Mesodermal cell (in vitro differentiated cells): Measurements from ENCODE around the gene TNRC6B.

Experiments
- H3K27ac ChIP-seq: 2 replicates; pipeline ENCODE4 v1.7.0; 2013; ENCODE audit warnings: mild to moderate bottlenecking, low read depth, low read length, moderate library complexity; ENCODE audit not compliant: severe bottlenecking
- H3K36me3 ChIP-seq: 2 replicates; pipeline ENCODE4 v1.7.1; 2013; ENCODE audit warnings: mild to moderate bottlenecking, low read length, moderate library complexity; ENCODE audit not compliant: control insufficient read depth, insufficient read depth
- H3K4me1 ChIP-seq: one replicate; pipeline ENCODE4 v1.7.1; 2013; ENCODE audit warnings: mild to moderate bottlenecking, low read length; ENCODE audit not compliant: insufficient read depth, control insufficient read depth, poor library complexity, severe bottlenecking
- H3K4me3 ChIP-seq: 2 replicates; pipeline ENCODE4 v1.7.0; 2013; ENCODE audit warnings: low read length, control low read depth, mild to moderate bottlenecking; ENCODE audit not compliant: insufficient read depth, poor library complexity, severe bottlenecking; ENCODE audit errors: extremely low read depth
- H3K9me3 ChIP-seq: 2 replicates; pipeline ENCODE4 v1.7.1; 2013; ENCODE audit warnings: mild to moderate bottlenecking, low read length, moderate library complexity; ENCODE audit not compliant: control insufficient read depth
- WGBS, 2 experiments: methylation state at CpG; one replicate each; pipeline ENCODE4 v1.1.5; 2013; ENCODE audit warnings: missing lambda C conversion rate in 2 of 2; ENCODE audit not compliant: insufficient coverage in 2 of 2; 5-methylcytosine and 5-hydroxymethylcytosine counted together

Gene TNRC6B

DNA sequence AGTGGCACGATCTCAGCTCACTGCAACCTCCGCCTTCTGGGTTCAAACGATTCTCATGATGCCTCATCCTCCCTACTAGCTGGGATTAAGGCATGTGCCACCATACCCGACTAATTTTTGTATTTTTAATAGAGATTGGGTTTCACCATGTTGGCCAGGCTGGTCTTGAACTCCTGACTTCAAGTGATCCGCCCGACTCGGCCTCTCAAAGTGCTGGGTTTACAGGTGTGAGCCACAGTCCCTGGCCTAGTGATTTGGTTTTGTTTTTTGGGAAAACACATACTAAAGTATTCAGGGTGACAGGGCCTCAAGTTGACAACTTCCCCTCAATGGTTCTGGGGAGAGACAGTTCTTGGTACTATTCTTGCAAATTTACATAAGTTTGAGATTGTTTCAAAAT lies 22.1 kb downstream of the TNRC6B start:
- Histone ChIP-seq H3K4me1 (peaks cover 28% of the 10 kb centered on the region), H3K27ac (no peak overlapping the region), H3K4me3 (no peak overlapping the region), H3K36me3 (peaks cover 18% of the 10 kb centered on the region), H3K9me3 (no peaks in the 10 kb centered on the region)
- 88 to 92% methylated on average over 3 to 7 of the region's 7 CpGs for WGBS, 2 experiments

DNA sequence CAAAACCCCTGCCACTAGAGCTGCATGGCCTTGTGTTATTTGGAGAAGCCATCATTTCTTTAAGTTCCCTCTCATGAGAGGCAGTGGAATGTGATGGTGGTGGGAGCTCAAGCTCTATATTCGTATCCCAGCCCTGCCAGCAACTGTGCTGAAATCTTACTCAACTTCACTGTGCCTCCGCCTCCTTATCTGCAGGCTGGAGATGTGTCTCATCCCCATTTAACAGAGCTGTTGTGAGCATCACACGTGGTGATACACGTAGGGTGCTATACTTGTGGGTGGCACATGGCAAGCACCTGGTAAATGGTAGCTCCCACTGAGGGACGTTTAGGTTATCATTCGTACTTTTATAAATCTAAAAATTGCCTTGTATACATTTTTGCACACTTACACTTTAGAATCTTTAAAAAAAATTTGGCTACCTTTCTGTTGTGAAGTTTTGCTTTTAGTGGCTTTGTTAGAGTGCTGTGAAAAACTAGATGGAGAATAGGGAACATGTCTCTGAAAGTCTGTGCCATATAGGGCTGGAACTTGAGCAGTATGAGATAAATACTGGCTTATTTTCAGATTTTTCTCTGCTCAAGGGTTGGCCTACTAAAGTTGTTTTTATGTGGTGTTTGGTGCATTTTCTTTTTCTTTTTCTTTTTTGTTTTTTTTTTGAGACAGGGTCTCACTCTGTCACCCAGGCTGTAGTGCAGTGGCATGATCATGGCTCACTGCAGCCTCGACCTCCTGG lies 23.2 kb downstream of the TNRC6B start:
- WGBS, 2 experiments, result 88 to 94% methylated on average over 4 to 5 of the region's 7 CpGs
- Histone ChIP-seq H3K4me3 (no peak overlapping the region), H3K27ac (no peak overlapping the region)

DNA sequence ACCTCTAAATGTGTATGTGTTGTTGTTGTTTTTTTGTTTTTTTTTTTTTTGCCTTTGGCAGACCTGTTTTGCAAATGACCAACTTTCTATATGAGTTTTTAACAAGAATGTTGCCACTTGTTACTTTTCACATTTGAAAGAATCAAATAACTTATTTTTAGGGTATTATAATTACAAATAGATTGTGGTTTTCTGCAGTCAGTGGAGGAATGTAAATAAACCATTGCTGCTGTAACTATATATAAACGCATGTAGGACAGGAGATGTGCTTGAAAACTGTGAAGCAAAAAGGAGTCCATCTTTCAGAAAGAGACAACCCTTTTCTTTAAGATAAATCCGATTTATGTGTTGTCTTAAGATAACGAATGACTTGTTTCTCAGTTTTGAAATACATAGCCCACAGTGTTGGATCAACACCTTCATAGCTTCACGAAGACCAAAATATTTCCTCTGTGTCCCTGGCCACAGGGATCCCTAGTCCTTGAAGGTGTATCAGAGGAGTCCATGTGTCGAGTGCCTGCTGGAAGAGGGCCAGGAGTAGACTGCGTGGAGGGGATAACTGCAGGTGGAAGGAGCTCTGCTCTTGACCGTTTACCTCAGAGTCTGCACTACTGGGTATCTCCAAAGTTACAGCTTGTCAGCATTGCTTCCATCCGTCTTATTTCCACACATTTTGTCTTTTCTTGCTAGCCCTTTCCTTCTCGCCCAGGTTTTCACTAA lies 24.7 kb downstream of the TNRC6B start:
- Histone ChIP-seq H3K4me3 (no peak overlapping the region), H3K27ac (no peak overlapping the region), H3K4me1 (peaks cover 14% of the 10 kb centered on the region), H3K36me3 (peaks cover 21% of the 10 kb centered on the region), H3K9me3 (no peaks in the 10 kb centered on the region)
- 97 to 98% methylated on average over 5 to 6 of the region's 9 CpGs for WGBS, 2 experiments

More for the DNA sequence above, 23.2 kb downstream of the TNRC6B start:
- peaks cover 28% of the 10 kb centered on the region for H3K4me1 ChIP-seq
- H3K36me3 ChIP-seq, result peaks cover 18% of the 10 kb centered on the region
- H3K9me3 ChIP-seq, result no peaks in the 10 kb centered on the region

DNA sequence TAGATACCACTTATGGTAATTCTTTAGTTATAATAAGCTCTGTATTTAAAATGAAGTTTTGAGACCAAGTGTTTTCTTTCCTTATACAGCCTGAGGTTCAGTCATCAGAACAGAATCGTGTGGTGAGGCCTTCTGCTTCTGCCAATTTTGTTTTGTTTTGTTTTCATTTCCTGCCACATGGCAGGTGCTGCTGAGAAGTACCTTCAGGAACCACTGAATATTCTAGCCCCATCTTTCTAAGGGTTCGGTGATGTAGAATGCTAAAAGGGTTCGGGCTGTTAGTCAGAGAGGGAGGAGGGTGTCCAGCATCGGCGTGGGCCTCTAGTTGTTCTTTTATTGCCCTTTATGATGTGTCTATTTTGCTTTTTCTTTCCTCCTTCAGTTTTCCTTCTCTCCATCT lies 25.8 kb downstream of the TNRC6B start:
- peaks cover 21% of the 10 kb centered on the region for H3K36me3 ChIP-seq
- 67 to 100% methylated on average over 1 of the region's 5 CpGs for WGBS, 2 experiments
- no peak overlapping the region for H3K4me3 ChIP-seq
- H3K4me1 ChIP-seq, result peaks cover 19% of the 10 kb centered on the region
- H3K9me3 ChIP-seq, result no peaks in the 10 kb centered on the region
- H3K27ac ChIP-seq, result no peak overlapping the region

DNA sequence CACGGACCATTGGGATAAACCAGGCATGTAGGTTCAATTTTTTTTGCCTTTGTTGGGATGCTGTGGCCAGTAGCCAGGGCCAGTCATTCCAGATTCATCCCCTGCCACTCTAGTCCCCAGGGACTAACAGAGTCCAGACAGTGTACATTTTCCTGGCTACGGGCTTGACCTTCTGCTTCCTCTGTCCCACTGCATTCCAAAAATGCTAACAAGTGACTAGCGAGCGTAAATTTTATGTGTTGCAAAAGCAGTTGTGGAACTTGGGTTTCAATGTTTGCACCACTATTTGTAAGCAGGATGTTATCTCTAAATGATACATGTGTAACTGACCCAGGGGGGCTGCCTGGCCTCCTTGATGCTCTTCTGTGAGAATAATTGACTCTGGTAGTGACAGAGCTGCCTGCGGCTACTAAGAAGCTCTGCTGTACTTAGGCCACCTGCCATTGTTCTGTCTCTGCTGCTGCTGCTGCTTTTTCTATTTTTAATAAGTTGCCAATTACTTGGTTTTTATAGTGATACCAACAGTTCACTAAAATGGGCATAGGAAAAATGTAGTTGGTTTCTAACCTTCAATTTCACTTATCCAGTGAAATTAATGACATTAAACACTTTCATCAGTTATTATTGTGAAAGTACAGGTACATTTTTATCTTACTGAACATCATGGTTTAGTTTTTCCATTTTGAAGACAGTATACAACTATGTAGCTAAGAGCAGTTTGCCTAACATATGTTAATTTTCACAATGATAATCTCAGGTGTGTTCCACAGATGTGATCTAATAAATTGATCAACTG lies 26.8 kb downstream of the TNRC6B start:
- Histone ChIP-seq H3K27ac (no peak overlapping the region), H3K4me1 (peaks cover 23% of the 10 kb centered on the region), H3K36me3 (peaks cover 14% of the 10 kb centered on the region), H3K9me3 (no peaks in the 10 kb centered on the region), H3K4me3 (no peak overlapping the region)
- 82 to 96% methylated on average over 4 to 5 of the region's 5 CpGs for whole genome bisulfite sequencing, 2 experiments

DNA sequence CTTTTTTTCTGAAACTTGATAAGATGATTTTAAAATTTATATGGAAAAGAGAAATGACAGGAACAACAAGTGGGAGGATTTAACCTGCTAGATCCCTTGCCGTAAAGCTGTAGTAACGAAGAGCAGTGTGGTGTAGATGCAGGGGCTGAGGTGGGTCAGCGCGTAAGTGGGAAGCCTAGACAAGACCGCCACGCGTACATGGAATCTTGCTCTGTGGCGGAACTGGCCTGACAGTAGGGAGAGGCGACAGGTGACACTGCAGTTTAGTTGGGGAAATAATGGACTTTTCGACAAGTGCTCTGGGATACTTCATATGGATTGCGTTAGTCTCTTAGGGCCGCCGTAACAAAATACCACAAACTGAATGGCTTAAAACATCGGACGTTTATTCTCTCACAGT lies 28.8 kb downstream of the TNRC6B start:
- H3K9me3 ChIP-seq, result no peaks in the 10 kb centered on the region
- H3K27ac ChIP-seq, result no peak overlapping the region
- no peak overlapping the region for H3K4me3 ChIP-seq
- 96 to 97% methylated on average over 14 to 15 of the region's 15 CpGs for WGBS, 2 experiments
- peaks cover 9% of the 10 kb centered on the region for H3K36me3 ChIP-seq
- H3K4me1 ChIP-seq, result peaks cover 25% of the 10 kb centered on the region

DNA sequence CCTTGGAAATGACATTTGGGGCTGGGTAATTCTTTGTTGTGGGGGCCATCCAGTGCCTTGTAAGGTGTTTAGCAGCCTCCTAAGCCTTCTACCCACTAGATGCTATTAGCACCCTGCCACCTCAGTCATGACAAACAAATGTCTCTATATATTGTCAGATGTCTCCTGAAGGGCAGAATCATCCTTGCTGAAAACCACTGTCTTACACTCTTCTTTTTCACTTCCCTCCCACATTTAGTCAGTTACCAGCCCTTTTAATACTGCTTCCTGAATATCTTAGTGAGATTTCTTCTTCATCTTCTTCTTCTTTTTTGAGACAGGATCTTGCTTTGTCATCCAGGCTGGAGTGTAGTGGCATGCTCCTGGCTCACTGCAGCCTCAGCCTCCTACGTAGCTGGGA lies 33.1 kb downstream of the TNRC6B start:
- WGBS, 2 experiments, result 50 to 100% methylated on average over 1 of the region's 1 CpG
- Histone ChIP-seq H3K36me3 (peaks cover 18% of the 10 kb centered on the region), H3K4me3 (no peak overlapping the region), H3K4me1 (peaks cover 11% of the 10 kb centered on the region), H3K27ac (no peak overlapping the region), H3K9me3 (no peaks in the 10 kb centered on the region)

DNA sequence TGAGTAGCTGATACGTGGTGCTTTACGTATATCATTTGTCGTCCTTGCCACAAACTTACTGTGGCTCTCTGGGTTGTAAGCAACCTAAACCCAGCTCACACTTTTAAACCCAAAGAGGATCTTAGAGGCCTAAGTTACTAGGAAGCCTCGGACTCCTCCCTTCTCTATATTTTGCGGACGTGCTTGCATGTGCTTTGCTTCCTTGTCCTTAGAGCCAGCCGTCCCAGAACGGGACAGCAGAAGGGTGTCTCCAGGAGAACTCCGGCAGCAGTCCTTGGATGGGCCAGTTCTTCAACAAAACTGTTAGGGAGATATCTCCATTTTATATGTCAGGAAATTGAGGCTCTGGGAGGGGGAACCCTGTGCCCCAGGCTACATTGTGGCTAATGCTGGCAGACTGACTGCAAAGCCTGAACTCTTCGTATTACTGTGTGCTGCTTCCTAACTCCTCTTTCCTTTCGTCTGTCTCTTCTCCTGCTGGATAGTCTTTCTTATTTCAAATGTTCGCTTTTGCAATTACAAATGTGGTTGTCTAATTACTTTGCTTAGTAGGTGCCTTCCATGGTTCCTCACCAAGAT lies 33.8 kb downstream of the TNRC6B start:
- Histone ChIP-seq H3K4me1 (peaks cover 11% of the 10 kb centered on the region), H3K9me3 (no peaks in the 10 kb centered on the region), H3K36me3 (peaks cover 25% of the 10 kb centered on the region), H3K27ac (no peak overlapping the region), H3K4me3 (no peak overlapping the region)
- 89 to 97% methylated on average over 10 to 11 of the region's 12 CpGs for WGBS, 2 experiments

DNA sequence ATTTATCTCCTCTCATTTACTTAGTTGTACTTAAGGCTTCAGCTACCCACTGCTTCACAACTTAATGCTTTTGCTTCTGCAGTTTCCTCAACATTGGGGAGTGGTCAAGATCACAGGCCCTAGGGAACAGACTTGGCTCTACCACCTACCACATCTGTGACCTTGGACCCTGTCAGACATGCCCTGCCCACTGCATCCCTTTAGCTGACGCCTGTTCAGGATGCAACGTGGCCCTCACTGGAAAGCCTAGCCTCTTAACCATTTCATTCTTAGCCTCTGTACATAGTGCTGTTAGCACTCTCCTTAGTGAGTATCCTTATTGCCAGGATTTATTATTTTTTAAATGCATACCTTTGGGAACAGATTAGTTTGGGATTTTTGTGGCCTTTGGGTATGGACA lies 34.4 kb downstream of the TNRC6B start:
- Histone ChIP-seq H3K27ac (no peak overlapping the region), H3K4me1 (peaks cover 11% of the 10 kb centered on the region), H3K4me3 (no peak overlapping the region), H3K9me3 (no peaks in the 10 kb centered on the region), H3K36me3 (peaks cover 22% of the 10 kb centered on the region)
- 43 to 86% methylated on average over 2 of the region's 2 CpGs for WGBS, 2 experiments

DNA sequence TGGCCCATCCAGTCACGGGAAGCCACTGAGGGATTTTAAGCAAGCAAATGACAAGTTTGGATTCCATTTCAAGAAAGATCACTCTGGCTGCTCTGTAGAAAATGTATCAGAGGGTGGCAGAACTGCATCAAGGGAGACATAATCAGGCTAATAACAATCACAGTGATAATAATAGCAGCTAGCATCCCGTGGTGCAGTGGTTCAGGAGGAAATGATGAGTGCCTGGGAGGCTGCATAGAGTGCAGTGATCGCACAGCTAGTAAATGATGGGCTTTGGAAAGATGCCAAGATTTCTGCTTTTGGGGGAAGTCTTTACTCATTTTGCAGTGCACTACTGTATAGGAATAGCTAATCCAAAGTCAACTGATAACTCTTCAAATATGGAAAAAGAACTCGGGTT lies 35.8 kb downstream of the TNRC6B start:
- Histone ChIP-seq H3K4me3 (no peak overlapping the region), H3K4me1 (peaks cover 6% of the 10 kb centered on the region), H3K36me3 (peaks cover 22% of the 10 kb centered on the region), H3K9me3 (no peaks in the 10 kb centered on the region), H3K27ac (no peak overlapping the region)
- 80 to 100% methylated on average over 2 to 3 of the region's 4 CpGs for WGBS, 2 experiments
